ENCODE data around the gene NXF3.
"Not testable (repeated sequence)": the region's sequence is repeated elsewhere in the genome, so short reads cannot be mapped to it uniquely, and the experiment has no call there.

The NXF3 gene

GRCh38 chrX:103033371-103033770 is 59.6 kb downstream of the NXF3 start:
- not testable (repeated sequence) for DNase-seq
